Spinal cord (tissue), 10 donors: ENCODE measurements around the gene LRPAP1. TPM values are rescaled to one million over a fixed set of nuclear protein-coding genes. Genes with fewer than 3 reads are reported as not detected.
A peak's percentile ranks its signal among the peaks of the same experiment; 100 is the strongest.
"Not testable (repeated sequence)": the region's sequence is repeated elsewhere in the genome, so short reads cannot be mapped to it uniquely, and the experiment has no call there.

Experiments used
- DNase-seq, 6 donors: peaks; one replicate each; pipeline versions ENCODE4 v3.0.0 to v3.0.0-alpha.2; 2013 to 2015; ENCODE audit warnings: low spot score in 6 of 6, low read depth in 4 of 6
- H3K27ac ChIP-seq: one replicate; pipeline ENCODE4 v1.5.1; 2013; ENCODE audit warnings: low read depth, low read length, control low read depth
- H3K27me3 ChIP-seq: one replicate; pipeline ENCODE4 v1.6.1; 2013; ENCODE audit warnings: low read length; ENCODE audit not compliant: control insufficient read depth, insufficient read depth
- H3K36me3 ChIP-seq: one replicate; pipeline ENCODE4 v1.6.1; 2013; ENCODE audit warnings: low read length; ENCODE audit not compliant: control insufficient read depth, insufficient read depth
- H3K4me1 ChIP-seq: one replicate; pipeline ENCODE4 v1.6.1; 2013; ENCODE audit warnings: low read length; ENCODE audit not compliant: control insufficient read depth, insufficient read depth
- H3K4me3 ChIP-seq: one replicate; pipeline ENCODE4 v1.5.1; 2013; ENCODE audit warnings: low read depth, low read length, control low read depth
- H3K9me3 ChIP-seq: one replicate; pipeline ENCODE4 v1.6.1; 2013; ENCODE audit warnings: low read length; ENCODE audit not compliant: control insufficient read depth, insufficient read depth
- WGBS: methylation state at CpG from one replicate; pipeline ENCODE4 v1.1.5; 2013; ENCODE audit warnings: missing lambda C conversion rate; ENCODE audit not compliant: insufficient coverage; 5-methylcytosine and 5-hydroxymethylcytosine counted together
- polyA plus RNA-seq, 2 donors: library from polyadenylated mRNA; unstranded; fragments of 120-200 nt; gene quantifications; one replicate each; pipeline ENCODE4 v1.2.1, GENCODE V29; 2013; ENCODE audit not compliant: insufficient read length in 2 of 2
- total RNA-seq, 2 donors: library from RNA; depleted of rRNA in 1 of 2; stranded (reverse); fragments of 120-200 nt in 1 of 2; fragments of >200 nt in 1 of 2; gene quantifications; one replicate each; pipeline versions ENCODE4 v1.2.3 to v1.2.4, GENCODE V29; 2013 to 2014
- donor health status: healthy.

The LRPAP1 gene
- total and polyA plus RNA-seq, 4 donors = 47.1 to 201 (median 139) TPM

- 91% methylated on average over 29 of the region's 29 CpGs for WGBS
- Histone ChIP-seq H3K27me3 (no peaks in the 10 kb centered on the region), H3K27ac (no peak overlapping the region), H3K4me1 (peaks cover 12% of the 10 kb centered on the region), H3K4me3 (no peak overlapping the region), H3K9me3 (no peaks in the 10 kb centered on the region), H3K36me3 (peaks cover 100% of the 10 kb centered on the region)
- no peak for DNase-seq
Observed at GRCh38 chr4:3516836-3517730, 15.1 kb downstream of the LRPAP1 start.

GRCh38 chr4:3516061-3516835 is 16.0 kb downstream of the LRPAP1 start:
- Histone ChIP-seq H3K4me3 (no peak overlapping the region), H3K9me3 (no peaks in the 10 kb centered on the region), H3K27me3 (no peaks in the 10 kb centered on the region), H3K36me3 (peaks cover 100% of the 10 kb centered on the region), H3K27ac (no peak overlapping the region), H3K4me1 (peaks cover 11% of the 10 kb centered on the region)
- WGBS = 87% methylated on average over 32 of the region's 32 CpGs
- no peak for DNase-seq

GRCh38 chr4:3515646-3516045 is 16.6 kb downstream of the LRPAP1 start:
- H3K27me3 ChIP-seq = no peaks in the 10 kb centered on the region
- H3K4me1 ChIP-seq = peaks cover 5% of the 10 kb centered on the region
- H3K4me3 ChIP-seq = no peak overlapping the region
- no peak overlapping the region for H3K27ac ChIP-seq
- no peaks in the 10 kb centered on the region for H3K9me3 ChIP-seq
- no peak for DNase-seq
- 77% methylated on average over 8 of the region's 15 CpGs for WGBS
- H3K36me3 ChIP-seq = peaks cover 100% of the 10 kb centered on the region

- H3K27me3 ChIP-seq = no peaks in the 10 kb centered on the region
- no peaks in the 10 kb centered on the region for H3K4me1 ChIP-seq
- no peak overlapping the region for H3K27ac ChIP-seq
- H3K4me3 ChIP-seq = no peak overlapping the region
- no peaks in the 10 kb centered on the region for H3K9me3 ChIP-seq
- peak in 1 of 6 donors; percentile 14 for DNase-seq
- WGBS = 87% methylated on average over 31 of the region's 31 CpGs
- peaks cover 100% of the 10 kb centered on the region for H3K36me3 ChIP-seq
Observed at GRCh38 chr4:3514806-3515501, 17.3 kb downstream of the LRPAP1 start.

GRCh38 chr4:3514221-3514780 is 17.9 kb downstream of the LRPAP1 start:
- H3K27me3 ChIP-seq = no peaks in the 10 kb centered on the region
- WGBS = 95% methylated on average over 16 of the region's 17 CpGs
- peaks cover 100% of the 10 kb centered on the region for H3K36me3 ChIP-seq

GRCh38 chr4:3513807-3514206 is 18.4 kb downstream of the LRPAP1 start:
- Histone ChIP-seq H3K4me3 (no peak overlapping the region), H3K36me3 (peaks cover 99% of the 10 kb centered on the region), H3K27me3 (no peaks in the 10 kb centered on the region), H3K9me3 (no peaks in the 10 kb centered on the region), H3K4me1 (no peaks in the 10 kb centered on the region), H3K27ac (no peak overlapping the region)
- no peak for DNase-seq
- whole genome bisulfite sequencing = 94% methylated on average over 18 of the region's 18 CpGs

More at GRCh38 chr4:3514221-3514780, 17.9 kb downstream of the LRPAP1 start:
- Histone ChIP-seq H3K4me1 (no peaks in the 10 kb centered on the region), H3K9me3 (no peaks in the 10 kb centered on the region), H3K27ac (no peak overlapping the region), H3K4me3 (no peak overlapping the region)
- DNase-seq = no peak

GRCh38 chr4:3512719-3513118 is 19.5 kb downstream of the LRPAP1 start:
- no peaks in the 10 kb centered on the region for H3K27me3 ChIP-seq
- 93% methylated on average over 22 of the region's 22 CpGs for WGBS
- H3K36me3 ChIP-seq = peaks cover 94% of the 10 kb centered on the region
- no peak overlapping the region for H3K4me3 ChIP-seq
- no peaks in the 10 kb centered on the region for H3K4me1 ChIP-seq
- no peak overlapping the region for H3K27ac ChIP-seq
- DNase-seq = no peak
- no peaks in the 10 kb centered on the region for H3K9me3 ChIP-seq

- over 99% methylated on average over 13 of the region's 13 CpGs for WGBS
- Histone ChIP-seq H3K9me3 (no peaks in the 10 kb centered on the region), H3K4me1 (no peaks in the 10 kb centered on the region), H3K4me3 (no peak overlapping the region), H3K36me3 (peaks cover 90% of the 10 kb centered on the region), H3K27ac (no peak overlapping the region), H3K27me3 (no peaks in the 10 kb centered on the region)
- no peak for DNase-seq
Observed at GRCh38 chr4:3512279-3512678, 19.9 kb downstream of the LRPAP1 start.

- 97% methylated on average over 9 of the region's 27 CpGs for WGBS
- not testable (repeated sequence) for DNase-seq, H3K4me3 ChIP-seq, H3K27ac ChIP-seq, H3K4me1 ChIP-seq, H3K27me3 ChIP-seq, H3K9me3 ChIP-seq
- peaks cover 89% of the 10 kb centered on the region for H3K36me3 ChIP-seq
Observed at GRCh38 chr4:3511601-3512000, 20.6 kb downstream of the LRPAP1 start.
